ENCODE measurements around the gene DOCK2. TPM values are rescaled to one million over a fixed set of nuclear protein-coding genes. Genes with fewer than 3 reads are reported as not detected.

DOCK2 gene
- polyA plus RNA-seq, 3 donors = 57.5 to 178 (median 115) TPM

DNA sequence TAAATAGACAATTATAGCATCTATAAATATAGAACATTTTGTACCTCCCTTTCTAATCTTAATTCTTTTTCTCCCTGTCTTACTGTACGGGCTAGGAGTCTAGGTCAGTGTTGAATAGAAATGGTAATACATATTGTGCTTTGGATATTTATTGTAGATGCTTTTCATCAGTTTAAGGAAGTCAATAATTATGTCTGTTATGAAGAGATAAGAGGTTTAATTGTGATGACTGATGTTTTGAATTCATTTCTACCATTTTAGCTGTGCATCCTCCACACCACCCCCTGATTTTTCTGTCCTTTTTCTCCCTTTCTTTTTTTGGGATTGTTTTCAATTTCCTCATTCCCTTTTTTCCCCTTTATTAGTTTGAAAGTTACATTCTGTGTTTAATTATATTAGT is 95.8 kb downstream of the DOCK2 start:
- Mint-ChIP-seq H3K27ac (peak overlapping the region in 4 of 7 donors; percentile 4 to 62 (median 10)), H3K9me3 (peaks cover 0 to 4% (median 0%) of the 10 kb centered on the region in 7 donors), H3K27me3 (ENCODE audit: low read depth in 3 of 3) (no peaks in the 10 kb centered on the region), H3K4me3 (no peak overlapping the region), H3K4me1 (peaks cover 24% of the 10 kb centered on the region), H3K36me3 (peaks cover 79 to 86% of the 10 kb centered on the region in 2 donors)
- H3K4me1 ChIP-seq (ENCODE audit: control insufficient read depth in 1 of 2, insufficient read depth in 2 of 2, low read length in 2 of 2) = peaks cover 13 to 17% of the 10 kb centered on the region in 2 donors
- no CpG with 5 or more reads among the region's 1 CpG for WGBS (ENCODE audit: insufficient coverage)
- intact Hi-C loops (cut with micrococcal nuclease) = no loop called here
- H3K36me3 ChIP-seq (replicated peaks in 1 of 2; ENCODE audit: control insufficient read depth in 1 of 2, insufficient read depth in 2 of 2, low read length in 2 of 2) = peaks cover 68 to 87% of the 10 kb centered on the region in 2 donors
- peak overlapping the region in 1 of 2 donors; percentile 25 for H3K27ac ChIP-seq (ENCODE audit: low read depth in 1 of 2, low read length in 2 of 2)
- no peak for DNase-seq
- no peak overlapping the region for H2AFZ ChIP-seq (ENCODE audit: insufficient read depth, low read depth, low read length, poor library complexity, severe bottlenecking)
- no peak overlapping the region for H3K4me2 ChIP-seq (replicated peaks; ENCODE audit: extremely low read depth, low read length, poor library complexity, severe bottlenecking)
- H3K79me2 ChIP-seq (ENCODE audit: insufficient read depth, low read length) = peaks cover 92% of the 10 kb centered on the region
- H3K27me3 ChIP-seq (ENCODE audit: control insufficient read depth in 2 of 2, insufficient read depth in 2 of 2, low read length in 2 of 2) = no peaks in the 10 kb centered on the region
- H3K9me3 ChIP-seq (replicated peaks in 1 of 2; ENCODE audit: control insufficient read depth in 1 of 2, insufficient read depth in 1 of 2, low read length in 2 of 2) = no peaks in the 10 kb centered on the region
- no peak overlapping the region for H3K4me3 ChIP-seq (replicated peaks in 1 of 3; ENCODE audit: low read depth in 2 of 3, low read length in 3 of 3)
- no peak for TF ChIP-seq CTCF (IDR thresholded peaks at IDR 0.05)
- H4K20me1 ChIP-seq (ENCODE audit: insufficient read depth, low read length) = peaks cover 100% of the 10 kb centered on the region
- H3K9ac ChIP-seq (ENCODE audit: insufficient read depth, low read length, poor library complexity, severe bottlenecking) = no peak overlapping the region

- Histone ChIP-seq H2AFZ (ENCODE audit: insufficient read depth, low read depth, low read length, poor library complexity, severe bottlenecking) (no peak overlapping the region), H3K4me2 (replicated peaks; ENCODE audit: extremely low read depth, low read length, poor library complexity, severe bottlenecking) (no peak overlapping the region), H3K27me3 (ENCODE audit: control insufficient read depth in 2 of 2, insufficient read depth in 2 of 2, low read length in 2 of 2) (no peaks in the 10 kb centered on the region), H4K20me1 (ENCODE audit: insufficient read depth, low read length) (peaks cover 100% of the 10 kb centered on the region), H3K4me1 (ENCODE audit: control insufficient read depth in 1 of 2, insufficient read depth in 2 of 2, low read length in 2 of 2) (peaks cover 13 to 17% of the 10 kb centered on the region in 2 donors), H3K9me3 (replicated peaks in 1 of 2; ENCODE audit: control insufficient read depth in 1 of 2, insufficient read depth in 1 of 2, low read length in 2 of 2) (no peaks in the 10 kb centered on the region), H3K9ac (ENCODE audit: insufficient read depth, low read length, poor library complexity, severe bottlenecking) (no peak overlapping the region), H3K36me3 (replicated peaks in 1 of 2; ENCODE audit: control insufficient read depth in 1 of 2, insufficient read depth in 2 of 2, low read length in 2 of 2) (peaks cover 71 to 85% of the 10 kb centered on the region in 2 donors), H3K4me3 (replicated peaks in 1 of 3; ENCODE audit: low read depth in 2 of 3, low read length in 3 of 3) (no peak overlapping the region), H3K27ac (ENCODE audit: low read depth in 1 of 2, low read length in 2 of 2) (peak overlapping the region in 1 of 2 donors; percentile 51), H3K79me2 (ENCODE audit: insufficient read depth, low read length) (peaks cover 91% of the 10 kb centered on the region)
- no peaks in the 10 kb centered on the region for H3K27me3 Mint-ChIP-seq (ENCODE audit: low read depth in 3 of 3)
- no peak for TF ChIP-seq CTCF (IDR thresholded peaks at IDR 0.05)
- peaks cover 0 to 3% (median 0%) of the 10 kb centered on the region in 7 donors for H3K9me3 Mint-ChIP-seq
- intact Hi-C loops (cut with micrococcal nuclease) = no loop called here
- peaks cover 74 to 83% of the 10 kb centered on the region in 2 donors for H3K36me3 Mint-ChIP-seq
- peaks cover 24% of the 10 kb centered on the region for H3K4me1 Mint-ChIP-seq
- no CpG with 5 or more reads among the region's 3 CpGs for WGBS (ENCODE audit: insufficient coverage)
- H3K27ac Mint-ChIP-seq = peak overlapping the region in 4 of 7 donors; percentile 4 to 78 (median 50)
- DNase-seq = no peak
- no peak overlapping the region for H3K4me3 Mint-ChIP-seq
Observed at GRCh38 chr5:169735913-169736312, 98.8 kb downstream of the DOCK2 start.

Measured in CD14-positive monocyte (primary cell).